ENCODE results near the gene FAM241A.
"Not testable (repeated sequence)": the region's sequence is repeated elsewhere in the genome, so short reads cannot be mapped to it uniquely, and the experiment has no call there.

Gene FAM241A

DNA sequence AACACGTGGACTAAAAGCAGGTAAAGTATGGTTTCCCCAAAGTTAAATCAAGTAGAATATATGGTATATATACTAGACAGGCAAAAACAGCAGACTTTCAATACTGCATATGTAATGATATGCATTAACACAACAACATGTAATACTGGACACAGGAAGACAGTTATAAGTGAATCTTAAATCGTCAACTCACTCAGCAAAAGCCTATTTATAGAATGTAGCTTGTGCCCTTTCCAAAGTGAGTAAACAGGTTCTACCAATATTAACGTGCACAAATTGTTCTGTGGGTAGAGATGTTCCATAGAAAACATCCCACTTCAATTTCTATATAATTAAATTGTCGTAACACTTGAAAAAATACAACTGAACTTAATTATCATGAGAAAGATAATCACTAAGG lies 30.6 kb downstream of the FAM241A start:
- no peak for DNase-seq

DNA sequence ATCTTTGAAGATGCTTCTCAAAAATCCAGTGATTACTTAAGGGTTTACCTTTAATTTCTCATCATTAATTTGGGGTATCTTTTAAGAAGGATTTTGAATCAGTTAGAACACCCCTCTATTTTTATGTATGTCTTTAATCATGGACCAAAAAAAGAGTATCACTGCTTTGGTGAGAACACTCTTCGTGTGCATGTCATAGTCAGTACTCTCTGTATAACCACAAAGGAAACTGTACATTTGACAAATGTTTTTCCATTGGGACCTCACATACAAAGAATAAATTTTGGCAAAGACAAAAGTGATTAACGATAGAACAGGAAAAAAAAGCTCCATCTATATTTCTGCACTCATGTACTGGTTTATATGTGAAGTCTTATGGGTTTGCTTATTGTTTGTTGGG lies 31.3 kb downstream of the FAM241A start:
- no peak for DNase-seq

DNA sequence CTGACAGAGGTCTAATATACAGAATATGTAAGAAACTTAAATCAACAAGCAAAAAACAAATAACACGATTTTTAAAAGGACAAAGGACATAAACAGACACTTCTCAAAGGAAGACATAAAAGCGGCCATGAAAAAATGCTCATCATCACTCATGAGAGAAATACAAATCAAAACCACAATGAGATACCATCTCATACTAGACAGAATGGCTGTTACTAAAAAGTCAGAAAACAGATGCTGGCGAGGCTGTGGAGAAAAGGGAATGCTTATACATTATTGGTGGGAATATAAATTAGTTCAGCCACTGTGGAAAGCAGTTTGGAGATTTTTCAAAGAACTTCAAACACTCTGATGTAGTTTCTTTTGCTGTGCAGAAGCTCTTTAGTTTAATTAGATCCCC lies 33.5 kb downstream of the FAM241A start:
- DNase-seq: not testable (repeated sequence)

DNA sequence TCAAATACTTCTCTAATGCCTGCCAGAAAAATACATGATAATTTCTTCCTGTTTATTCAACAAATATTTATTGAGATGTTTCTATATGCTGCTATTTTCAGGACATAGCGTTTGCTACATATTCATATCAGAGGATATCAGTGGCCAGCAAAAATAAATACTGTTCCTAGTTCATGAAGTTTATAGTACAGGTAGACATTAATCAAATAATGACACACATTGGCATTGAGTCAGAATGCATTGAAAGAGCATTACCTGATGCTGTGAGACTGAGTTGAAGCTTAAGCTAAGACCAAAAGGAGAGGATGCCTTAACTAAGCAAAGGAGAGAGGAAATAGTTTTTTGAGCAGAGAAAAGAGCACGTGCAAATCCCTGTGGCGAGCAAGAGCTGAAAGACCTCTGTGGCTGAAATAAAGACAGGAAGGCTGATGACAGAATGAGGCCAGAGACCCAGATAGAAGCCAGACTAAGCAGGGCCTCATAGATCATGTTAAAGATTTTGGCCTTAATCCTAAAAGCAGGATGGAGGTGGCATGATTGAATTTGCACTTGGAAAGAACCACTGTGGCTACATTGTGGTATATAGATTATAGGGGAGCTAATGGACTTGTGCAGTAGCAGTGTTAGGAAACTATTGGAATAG lies 36.2 kb downstream of the FAM241A start:
- DNase-seq: no peak

DNA sequence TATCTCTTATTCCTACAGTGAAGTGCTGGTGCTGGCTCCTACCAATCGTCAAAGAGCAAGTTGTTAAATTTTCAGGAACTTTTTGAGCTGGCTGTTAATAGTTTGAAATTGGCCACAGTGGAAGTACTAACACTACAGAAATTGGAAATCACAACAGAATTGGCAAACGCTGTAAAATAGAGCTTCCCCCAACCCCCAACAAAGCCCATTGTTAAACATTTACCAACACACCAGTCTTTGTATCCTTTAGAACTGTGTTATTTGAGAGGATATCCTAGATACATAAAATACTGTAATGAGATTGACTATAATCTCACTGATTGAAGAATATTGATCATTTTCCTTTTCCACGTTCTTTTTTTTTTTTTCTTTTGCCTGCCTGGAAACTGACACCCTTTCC lies 37.4 kb downstream of the FAM241A start:
- DNase-seq: no peak

DNA sequence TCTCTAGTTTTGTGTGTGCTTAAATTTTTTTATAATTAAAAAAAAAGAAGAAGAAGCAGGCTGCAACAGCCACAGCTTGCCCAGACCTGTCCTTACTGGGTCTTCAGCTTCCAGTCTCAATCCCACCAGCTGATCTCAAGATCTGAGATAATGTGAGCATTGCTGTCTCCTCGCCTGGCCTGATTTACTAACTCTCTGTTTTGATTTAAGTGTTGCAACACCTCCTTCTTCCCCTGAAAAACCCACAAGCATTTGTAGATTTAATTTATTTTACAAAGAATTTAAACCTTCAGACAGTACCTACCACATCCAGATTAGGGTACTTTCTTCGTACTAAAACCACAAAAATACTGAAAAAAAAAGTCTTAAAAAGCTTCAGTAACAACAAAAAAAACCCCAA lies 38.0 kb downstream of the FAM241A start:
- no peak for DNase-seq

DNA sequence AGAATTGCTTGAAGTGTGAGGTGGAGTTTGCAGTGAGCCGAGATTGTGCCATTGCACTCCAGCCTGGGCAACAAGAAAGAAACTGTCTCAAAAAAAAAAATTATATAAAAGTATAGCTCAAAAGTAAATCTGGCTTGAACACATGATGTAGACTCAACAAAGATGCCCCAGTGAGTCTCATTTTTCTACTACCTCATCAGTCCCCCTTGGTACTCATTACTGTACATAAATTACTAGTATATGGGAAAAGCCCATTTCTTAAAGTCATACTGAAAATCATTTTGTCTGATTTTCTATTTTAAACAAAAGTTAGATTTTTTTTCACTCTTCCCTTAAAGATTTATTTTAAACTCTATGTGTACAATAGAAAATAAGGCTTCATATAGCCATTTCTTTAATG lies 39.2 kb downstream of the FAM241A start:
- no peak for DNase-seq

DNA sequence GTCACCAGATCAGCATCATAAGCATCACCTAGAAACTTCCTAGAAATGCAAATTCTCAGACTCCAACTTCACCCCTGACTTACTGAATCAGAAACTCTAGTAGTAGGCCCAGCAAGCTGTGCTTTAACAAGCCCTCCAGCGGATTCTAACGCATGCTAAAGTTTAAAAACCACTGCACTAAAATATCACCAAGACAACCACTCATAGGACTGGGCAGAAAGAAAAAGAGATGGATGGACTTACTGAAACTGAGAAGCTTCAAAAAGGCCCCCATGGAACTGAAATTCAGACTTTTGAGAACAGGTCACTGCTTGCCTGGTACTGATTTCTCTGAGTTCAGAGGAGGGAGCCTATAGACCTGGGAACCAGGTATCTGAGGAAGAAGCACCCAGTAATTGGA lies 40.1 kb downstream of the FAM241A start:
- DNase-seq: no peak

DNA sequence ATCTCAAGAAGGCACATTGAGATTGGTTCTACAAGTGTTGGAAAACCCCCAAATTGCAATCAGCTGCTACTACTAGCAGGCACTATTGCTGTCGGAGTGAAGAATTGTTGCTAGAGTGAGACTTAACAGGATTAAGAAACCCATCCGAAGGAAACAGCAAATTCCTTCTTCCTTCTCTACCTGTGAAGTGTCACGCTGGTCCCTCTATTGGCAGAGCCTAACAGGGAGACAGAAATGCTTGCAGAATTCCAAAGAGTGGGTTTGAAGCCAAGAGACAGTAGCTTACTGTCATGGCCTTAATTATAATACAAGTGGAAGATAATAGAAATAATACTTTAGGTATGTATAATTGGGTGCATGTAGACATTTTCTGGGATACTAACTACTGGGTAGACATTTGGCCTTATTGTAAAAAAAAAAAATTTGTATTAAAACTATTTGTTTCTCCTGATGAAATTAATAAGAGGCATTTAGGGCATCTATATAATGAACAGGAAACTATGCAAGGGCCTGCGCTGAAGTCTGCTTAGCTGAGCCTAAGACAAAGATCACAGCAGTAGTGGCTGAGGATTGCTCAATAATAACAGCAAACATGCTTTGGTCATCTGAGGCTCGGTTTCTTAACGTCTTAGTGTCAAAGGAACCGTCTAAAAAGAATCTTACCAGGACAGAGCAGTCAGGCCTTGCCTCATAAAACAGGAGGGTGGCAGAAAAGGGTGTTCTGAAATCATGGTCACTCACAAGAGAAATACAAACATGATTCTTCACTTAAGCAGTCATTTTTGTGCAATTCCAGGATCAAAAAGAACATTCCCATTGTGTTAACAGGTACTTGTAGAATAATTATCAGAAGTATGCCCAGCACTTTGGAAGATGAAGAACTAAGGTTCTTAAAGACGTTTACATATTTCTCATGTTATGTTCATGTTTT lies 40.8 kb downstream of the FAM241A start:
- DNase-seq: no peak

DNA sequence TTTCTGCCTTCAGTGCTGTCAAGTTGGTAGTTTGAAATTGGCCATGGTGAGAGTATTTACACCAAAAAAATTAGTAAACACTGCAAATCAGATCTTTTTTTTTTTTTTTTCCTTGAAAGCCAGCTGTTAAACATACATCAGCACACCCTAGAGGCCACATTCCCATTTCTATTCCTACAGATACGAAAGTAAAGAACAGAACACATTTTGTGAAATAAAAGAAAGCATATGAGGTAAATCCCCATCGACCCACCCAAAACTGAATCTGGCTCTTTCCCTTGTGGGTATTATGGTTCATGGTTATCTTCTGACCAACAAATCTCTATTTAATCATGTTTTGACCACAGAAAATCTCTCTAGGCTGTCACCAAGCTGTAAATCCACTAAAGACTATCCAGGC lies 44.5 kb downstream of the FAM241A start:
- DNase-seq: no peak

DNA sequence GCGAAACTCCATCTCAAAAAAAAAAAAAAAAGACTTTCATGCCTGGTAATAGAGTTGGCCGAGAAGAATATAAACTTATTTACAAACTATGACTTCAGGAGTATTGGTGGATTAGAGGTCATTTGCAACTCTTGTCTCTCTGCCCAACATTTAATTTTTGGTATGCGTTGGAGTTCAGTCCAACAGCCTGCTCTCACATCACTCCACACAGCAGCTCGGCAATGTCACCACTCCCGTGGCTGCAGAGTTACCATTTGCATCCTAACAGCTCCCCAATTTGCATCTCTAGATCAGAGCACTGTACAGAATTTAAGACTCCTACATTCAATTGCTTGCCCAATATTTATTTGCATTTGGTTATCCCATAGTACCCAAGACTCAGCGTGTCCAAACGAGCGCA lies 45.4 kb downstream of the FAM241A start:
- no peak for DNase-seq

DNA sequence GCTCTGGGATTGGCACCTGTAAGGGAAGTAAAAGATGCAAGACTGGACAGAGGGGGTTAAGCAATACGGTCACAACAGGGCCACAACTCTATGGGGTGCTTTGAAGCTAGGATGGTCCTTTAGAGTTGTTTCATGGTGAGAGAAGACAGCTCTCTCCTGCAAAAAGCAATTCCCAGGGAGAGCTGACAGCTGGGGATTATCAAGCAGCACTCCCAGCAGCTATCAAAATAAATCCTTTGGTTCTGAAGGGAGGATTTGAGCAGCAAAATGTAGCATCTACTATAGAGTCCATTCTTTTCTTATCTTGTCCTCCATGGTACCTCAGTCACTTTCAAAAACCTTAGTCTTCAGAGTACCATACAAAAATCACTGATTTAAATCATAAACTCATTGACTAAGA lies 51.2 kb downstream of the FAM241A start:
- no peak for DNase-seq

DNA sequence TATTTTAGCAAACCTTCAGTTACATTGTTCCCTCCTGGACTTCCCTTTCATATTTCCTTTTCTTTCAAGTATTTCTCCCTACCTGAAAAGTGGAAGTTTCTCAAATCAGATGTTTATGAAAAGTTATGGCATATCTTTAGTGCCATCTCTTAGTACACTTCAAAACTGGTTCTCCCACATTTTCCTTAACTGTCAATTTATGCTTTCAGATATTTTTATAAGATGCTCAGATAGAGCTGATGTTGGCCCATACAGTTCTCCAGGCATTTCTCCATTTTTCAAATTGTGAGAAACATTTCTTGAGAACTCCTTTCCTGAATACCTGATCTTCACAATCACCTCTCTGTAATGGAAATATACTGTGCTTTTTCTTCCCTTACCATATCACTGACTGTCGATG lies 53.8 kb downstream of the FAM241A start:
- DNase-seq: no peak

DNA sequence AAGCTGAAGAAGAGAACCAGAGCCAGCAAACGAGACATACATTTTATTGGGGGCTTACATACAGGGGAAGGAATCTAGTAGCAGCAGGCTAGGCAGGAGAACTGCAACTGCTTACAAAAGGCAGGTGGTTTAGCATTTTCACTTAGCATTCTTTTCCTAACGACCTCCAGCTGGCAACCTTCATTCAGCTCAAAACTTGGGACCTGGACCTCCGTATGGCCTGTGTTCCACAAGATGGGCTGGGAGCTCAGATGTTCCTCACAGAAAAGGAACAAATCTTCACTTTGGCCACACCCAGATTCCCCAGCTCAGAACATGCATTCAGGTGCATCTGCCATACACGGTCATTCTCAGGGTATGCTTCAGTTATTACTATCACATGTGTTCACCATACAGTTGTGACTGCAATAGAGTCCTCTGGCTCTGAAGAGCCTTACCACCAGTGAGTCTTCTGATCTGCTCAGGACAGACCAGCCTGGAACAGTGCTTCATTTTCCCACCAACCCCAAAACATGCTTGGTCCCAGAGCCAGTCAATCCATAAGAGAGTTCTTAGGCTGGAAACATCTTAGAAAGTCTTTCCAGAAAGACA lies 56.8 kb downstream of the FAM241A start:
- no peak for DNase-seq

DNA sequence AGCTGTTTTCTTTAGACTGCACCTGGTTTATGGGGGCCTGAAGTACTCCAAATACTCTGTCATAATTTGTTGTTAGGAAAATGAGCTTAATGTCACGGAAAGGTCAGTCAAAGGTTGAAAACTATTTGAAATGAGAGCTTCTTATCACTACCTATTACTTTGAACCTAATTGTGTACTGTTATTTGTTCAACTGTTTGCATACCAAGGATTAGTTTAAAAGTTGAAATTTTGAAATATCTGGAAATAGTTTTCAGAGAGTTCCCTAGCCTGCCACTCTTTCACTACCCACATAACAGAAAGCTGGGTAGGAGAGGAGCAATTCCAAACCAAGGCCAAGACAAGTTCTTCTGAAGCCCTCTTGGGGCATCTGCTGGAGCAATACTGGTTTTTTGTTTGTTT lies 58.3 kb downstream of the FAM241A start:
- no peak for DNase-seq

DNA sequence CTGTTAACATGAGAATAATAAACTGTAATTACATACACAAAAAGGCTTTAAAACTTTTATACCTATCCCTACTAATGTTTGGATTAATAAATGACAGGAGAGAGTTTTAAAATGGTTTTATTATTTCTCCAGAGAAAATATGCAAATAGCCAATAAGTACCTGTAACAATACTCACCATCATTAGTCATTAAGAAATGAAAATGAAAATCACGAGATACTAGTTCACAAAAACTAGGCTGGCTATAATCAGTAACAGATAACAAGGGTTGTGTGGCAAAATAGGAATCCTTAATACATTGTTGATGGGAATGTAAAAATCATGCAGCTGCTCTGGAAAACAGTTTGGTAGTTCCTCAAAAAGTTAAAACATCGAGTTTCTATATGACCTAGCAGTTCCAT lies 61.2 kb downstream of the FAM241A start:
- DNase-seq: no peak

DNA sequence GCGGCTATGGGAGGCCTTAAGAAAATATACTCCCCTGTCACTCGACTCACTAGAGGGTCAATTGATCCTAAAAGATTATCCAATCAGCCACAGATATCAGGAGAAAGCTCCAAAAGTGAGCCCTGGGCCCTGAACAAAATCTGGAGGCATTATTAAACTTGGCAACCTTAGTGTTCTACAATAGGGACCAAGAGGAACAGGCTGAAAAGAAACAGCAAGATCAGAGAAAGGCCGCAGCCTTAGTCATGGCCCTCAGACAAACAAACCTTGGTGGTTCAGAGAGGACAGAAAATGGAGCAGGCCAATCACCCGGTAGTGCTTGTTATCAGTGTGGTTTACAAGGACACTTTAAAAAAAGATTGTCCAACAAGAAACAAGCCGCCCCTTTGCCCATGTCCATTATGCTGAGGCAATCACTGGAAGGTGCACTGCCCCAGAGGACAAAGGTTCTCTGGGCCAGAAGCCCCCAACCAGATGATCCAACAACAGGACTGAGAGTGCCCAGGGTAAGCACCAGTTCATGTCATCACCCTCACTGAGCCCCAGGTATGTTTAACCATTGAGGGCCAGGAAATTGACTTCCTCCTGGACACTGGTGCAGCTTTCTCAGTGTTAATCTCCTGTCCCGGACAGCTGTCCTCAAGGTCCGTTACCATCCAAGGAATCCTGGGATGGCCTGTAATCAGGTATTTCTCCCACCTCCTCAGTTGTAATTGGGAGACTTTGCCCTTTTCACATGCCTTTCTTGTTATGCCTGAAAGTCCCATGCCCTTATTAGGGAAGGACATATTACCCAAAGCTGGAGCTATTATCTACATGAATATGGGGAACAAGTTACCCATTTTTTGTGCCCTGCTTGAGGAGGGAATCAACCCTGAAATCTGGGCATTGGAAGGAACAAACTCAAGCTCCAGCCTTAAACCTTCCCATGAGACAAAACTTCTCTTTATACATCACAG lies 63.2 kb downstream of the FAM241A start:
- not testable (repeated sequence) for DNase-seq

DNA sequence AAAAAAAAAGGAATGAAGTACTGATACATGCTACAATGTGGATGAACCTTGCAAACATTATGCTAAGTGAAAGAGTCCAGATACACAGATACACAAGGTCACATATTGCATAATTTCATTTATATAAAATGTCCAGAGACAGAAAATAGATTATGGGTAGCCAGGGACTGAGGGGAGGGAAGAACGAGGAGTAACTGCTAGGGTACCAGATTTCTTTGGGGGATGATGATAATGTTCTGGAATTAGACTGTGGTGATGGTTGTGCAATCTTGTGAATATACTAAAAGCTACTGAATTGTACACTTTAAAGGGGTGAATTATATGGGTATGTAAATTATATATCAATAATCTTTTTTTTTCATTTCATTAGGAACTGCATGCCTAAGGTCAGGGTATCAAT lies 65.5 kb downstream of the FAM241A start:
- no peak for DNase-seq

DNA sequence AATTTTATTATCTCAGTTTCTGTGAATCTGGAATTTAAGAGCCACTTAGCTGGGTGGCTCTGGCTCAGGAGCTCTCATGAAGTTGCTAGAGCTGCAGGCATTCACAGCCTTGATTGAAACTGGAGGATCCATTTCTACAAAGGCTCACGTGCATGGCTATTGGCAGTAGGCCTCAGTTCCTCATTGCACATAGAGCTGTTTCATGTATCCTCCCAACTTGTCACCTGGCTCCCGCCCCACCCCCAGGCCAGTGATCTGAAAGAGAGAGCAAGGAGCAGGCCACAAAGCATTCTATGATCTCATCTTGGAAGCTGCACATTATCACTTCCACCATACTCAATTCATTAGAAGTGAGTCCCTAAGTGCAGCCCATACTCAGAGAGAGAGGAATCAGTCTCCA lies 67.8 kb downstream of the FAM241A start:
- no peak for DNase-seq

DNA sequence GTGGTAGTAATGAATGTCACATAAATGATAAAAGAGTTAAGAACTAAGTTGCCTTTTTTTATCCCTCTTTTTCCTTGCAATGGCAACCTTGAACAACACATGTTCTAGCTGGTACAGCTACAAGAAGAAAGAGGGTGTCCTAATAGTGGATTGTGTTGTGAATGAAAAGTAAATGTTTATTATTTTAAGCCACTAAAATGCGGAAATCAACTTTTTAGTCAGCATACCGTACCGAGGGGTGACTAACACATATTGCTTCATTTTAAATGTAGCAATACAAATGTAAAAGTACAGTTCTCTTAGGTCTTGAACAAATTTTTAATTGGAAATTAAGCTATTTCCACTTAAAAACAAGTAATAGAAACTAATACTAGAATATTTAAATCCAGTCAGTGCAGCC lies 68.6 kb downstream of the FAM241A start:
- DNase-seq: no peak

DNA sequence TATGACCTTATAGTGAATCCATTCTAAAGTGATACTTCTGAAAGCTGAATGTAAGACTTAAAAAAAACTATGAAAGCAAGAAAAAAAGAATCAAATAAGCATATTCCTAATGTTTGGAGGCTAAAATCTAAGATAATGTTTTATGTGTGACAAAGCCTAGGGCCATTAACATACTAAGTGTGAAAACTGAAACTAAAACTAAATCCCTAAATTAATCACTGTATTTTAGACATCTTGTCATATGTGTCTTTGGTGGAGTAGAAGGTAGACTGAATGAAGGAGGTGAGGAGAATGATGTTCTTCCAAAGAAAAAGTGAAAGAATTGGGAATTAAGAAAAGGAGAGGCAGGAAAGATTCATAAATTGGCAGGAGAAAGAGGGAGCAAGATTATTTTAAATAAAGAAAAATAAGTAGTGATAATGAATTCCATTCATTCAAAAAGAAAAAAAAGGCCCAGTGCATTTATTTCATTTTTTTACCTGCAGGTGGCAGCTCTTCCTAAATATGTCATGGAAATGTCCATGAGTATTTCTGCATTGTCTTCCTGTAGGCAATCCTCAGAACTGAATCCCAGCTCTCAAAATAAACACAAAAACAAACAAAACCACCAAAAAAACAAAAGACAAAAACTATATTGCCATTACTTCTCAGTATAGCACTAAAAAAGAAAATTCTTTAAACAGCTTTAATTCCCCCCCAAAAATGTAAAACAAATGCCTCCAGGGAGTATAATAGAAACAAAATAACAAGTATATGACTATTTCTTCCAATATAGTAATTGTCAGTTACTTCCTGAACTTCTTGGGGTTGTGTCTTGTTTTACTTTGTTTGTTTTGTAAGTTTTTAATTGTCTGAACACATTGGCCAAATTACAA lies 69.4 kb downstream of the FAM241A start:
- DNase-seq: no peak

DNA sequence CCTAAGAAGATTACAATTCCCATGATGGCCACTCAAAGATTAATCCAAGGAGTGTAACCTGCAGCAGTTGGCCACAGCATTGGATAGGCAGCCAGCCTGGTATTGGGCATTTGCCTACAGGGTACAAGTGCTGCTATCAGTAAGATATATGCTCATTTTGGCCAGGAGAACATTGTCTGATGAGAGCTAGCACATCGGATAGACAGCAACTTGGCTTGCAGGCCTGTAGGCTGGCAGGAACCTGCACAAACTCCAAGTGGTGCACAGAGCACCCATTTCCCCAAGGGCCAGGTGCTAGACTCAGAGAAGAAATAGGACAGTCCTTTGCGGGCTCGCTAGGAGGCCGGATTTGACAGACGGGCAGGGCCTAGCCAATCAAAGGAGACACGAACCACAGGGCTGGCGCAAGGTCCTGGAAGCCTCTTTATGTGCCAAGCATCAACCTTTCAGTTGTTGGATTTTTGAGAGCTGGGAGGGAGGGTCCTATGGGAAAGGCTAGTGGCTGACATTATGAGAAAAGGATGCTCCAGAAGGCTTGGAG lies 74.6 kb downstream of the FAM241A start:
- DNase-seq: no peak

Measured in activated CD4-positive, alpha-beta T cell treated with anti-CD3 and anti-CD28 coated beads, Interleukin-2, amount 50 U/mL, for 4 hours (primary cell).